Stimulated activated naive B cell treated with anti-CD40 and anti-IgM and Interleukin-4, amounts not matched to agents 10 μg/mL and 1 μg/mL and 100 μg/mL, for 72 hours (primary cell): ENCODE results near the gene UGDH.
"Not testable (repeated sequence)": the region's sequence is repeated elsewhere in the genome, so short reads cannot be mapped to it uniquely, and the experiment has no call there.

ENCODE experiments used
- ATAC-seq, 2 donors: fragments of 150-1000 bp; cut with Tn5 transposase; replicated peaks; 2 replicates each; pipeline ENCODE4 v1.10.0; 2021; ENCODE audit warnings: moderate library complexity in 1 of 2
- DNase-seq: peaks from one replicate; pipeline ENCODE4 v3.0.0; 2021
- H3K27ac Mint-ChIP-seq: one replicate; pipeline ENCODE4 v1.8.0; 2022; ENCODE audit warnings: mild to moderate bottlenecking, mixed read lengths
- H3K27me3 Mint-ChIP-seq, 2 donors: one replicate each; pipeline ENCODE4 v1.8.0; 2022; ENCODE audit warnings: mixed read lengths in 2 of 2
- H3K36me3 Mint-ChIP-seq, 2 donors: one replicate each; pipeline ENCODE4 v1.8.0; 2022; ENCODE audit warnings: mixed read lengths in 2 of 2, mild to moderate bottlenecking in 1 of 2
- H3K4me1 Mint-ChIP-seq, 2 donors: one replicate each; pipeline ENCODE4 v1.8.0; 2022; ENCODE audit warnings: mixed read lengths in 2 of 2, mild to moderate bottlenecking in 1 of 2
- H3K4me3 Mint-ChIP-seq, 2 donors: one replicate each; pipeline ENCODE4 v1.8.0; 2022; ENCODE audit warnings: mild to moderate bottlenecking in 2 of 2, mixed read lengths in 2 of 2, moderate library complexity in 1 of 2
- H3K9me3 Mint-ChIP-seq, 2 donors: one replicate each; pipeline ENCODE4 v1.8.0; 2022; ENCODE audit warnings: mixed read lengths in 2 of 2, mild to moderate bottlenecking in 1 of 2

Gene UGDH

GRCh38 chr4:39464886-39465501, 62.2 kb downstream of the UGDH start:
- H3K4me1 Mint-ChIP-seq, result peaks cover 6 to 9% of the 10 kb centered on the region in 2 donors
- H3K27ac Mint-ChIP-seq, result no peak overlapping the region
- DNase-seq, result no peak
- ATAC-seq, result no peak
- peaks cover 19 to 22% of the 10 kb centered on the region in 2 donors for H3K36me3 Mint-ChIP-seq
- no peaks in the 10 kb centered on the region for H3K9me3 Mint-ChIP-seq
- no peak overlapping the region for H3K4me3 Mint-ChIP-seq
- no peaks in the 10 kb centered on the region for H3K27me3 Mint-ChIP-seq

DNA sequence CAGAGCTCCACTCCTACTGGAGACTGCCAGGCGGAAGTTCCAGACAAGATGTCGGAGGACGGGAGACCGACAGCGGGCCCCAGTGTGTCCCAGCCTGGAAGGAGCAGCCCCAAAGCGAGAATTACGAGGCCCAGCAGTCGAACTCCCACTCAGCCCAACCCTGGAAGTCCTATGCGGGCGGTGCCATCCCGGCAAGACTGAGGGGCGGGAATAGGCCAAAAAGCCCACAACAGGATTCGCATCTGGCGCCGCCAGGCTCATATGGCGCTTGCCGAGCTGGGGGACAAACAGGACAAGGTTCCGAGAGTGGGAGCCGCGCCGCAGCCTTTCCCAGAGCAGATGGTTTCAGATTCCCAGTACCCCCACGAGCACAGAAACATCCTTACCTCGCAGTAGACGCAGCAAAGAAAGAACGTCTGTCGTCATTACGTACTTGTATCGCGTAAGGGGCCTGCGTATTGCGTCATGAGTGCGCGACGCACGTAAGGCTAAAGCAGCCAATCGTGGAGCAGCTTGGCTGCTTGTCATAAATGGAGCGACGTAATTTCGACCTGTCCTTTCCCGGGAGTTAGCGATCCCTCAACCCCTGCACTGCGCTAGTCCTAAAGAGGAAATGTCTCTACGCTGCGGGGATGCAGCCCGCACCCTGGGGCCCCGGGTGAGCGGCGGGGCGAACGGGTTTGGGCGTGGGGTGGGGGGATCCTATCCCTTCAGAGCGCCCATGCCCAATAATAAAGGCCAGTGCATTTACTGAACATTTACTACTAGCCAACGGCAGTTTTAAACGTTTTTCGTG, 68.5 kb downstream of the UGDH start, which contains the start of the genes LIAS and RPL9:
Gene LIAS (plus strand): TSS at position 552 of the 796 bp plus-strand sequence. CDS start 62 bp downstream, at position 614.
Gene RPL9 (minus strand): TSS at position 418 of the 796 bp plus-strand sequence. CDS start 483 bp downstream, outside the sequence.
- peak within 1 kb of the TSS; percentile 100 for H3K27ac Mint-ChIP-seq
- ATAC-seq, result peak; percentile 84 to 88
- DNase-seq, result peak; percentile 93
- no peaks in the 10 kb centered on the region for H3K27me3 Mint-ChIP-seq
- H3K9me3 Mint-ChIP-seq, result no peaks in the 10 kb centered on the region
- peaks cover 39 to 48% of the 10 kb centered on the region in 2 donors for H3K36me3 Mint-ChIP-seq
- peak within 1 kb of the TSS; percentile 93 to 97 for H3K4me3 Mint-ChIP-seq
- H3K4me1 Mint-ChIP-seq, result peaks cover 6 to 17% of the 10 kb centered on the region in 2 donors

DNA sequence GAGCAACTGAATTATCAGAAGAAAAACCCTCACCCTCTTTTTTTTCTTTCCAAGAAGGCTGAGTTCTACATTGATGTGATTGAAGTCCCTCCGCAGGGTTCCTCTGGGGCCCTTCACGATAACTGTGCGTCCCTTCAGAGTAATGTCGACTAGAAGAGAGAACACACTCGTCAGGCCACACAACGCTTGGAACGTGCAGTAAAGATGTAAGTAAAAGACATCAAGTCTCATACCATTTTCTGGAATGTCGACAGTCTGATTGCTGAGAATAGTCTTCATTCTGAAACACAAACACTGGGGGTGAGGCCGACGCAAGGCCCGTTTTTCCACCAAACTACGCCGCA, 69.1 kb downstream of the UGDH start:
- Mint-ChIP-seq H3K27ac (peak overlapping the region; percentile 100), H3K4me3 (peak overlapping the region; percentile 93 to 97), H3K36me3 (peaks cover 40 to 51% of the 10 kb centered on the region in 2 donors), H3K4me1 (peaks cover 9 to 17% of the 10 kb centered on the region in 2 donors)
- not testable (repeated sequence) for H3K27me3 Mint-ChIP-seq, H3K9me3 Mint-ChIP-seq, DNase-seq
- ATAC-seq, result peak; percentile 1 to 6

DNA sequence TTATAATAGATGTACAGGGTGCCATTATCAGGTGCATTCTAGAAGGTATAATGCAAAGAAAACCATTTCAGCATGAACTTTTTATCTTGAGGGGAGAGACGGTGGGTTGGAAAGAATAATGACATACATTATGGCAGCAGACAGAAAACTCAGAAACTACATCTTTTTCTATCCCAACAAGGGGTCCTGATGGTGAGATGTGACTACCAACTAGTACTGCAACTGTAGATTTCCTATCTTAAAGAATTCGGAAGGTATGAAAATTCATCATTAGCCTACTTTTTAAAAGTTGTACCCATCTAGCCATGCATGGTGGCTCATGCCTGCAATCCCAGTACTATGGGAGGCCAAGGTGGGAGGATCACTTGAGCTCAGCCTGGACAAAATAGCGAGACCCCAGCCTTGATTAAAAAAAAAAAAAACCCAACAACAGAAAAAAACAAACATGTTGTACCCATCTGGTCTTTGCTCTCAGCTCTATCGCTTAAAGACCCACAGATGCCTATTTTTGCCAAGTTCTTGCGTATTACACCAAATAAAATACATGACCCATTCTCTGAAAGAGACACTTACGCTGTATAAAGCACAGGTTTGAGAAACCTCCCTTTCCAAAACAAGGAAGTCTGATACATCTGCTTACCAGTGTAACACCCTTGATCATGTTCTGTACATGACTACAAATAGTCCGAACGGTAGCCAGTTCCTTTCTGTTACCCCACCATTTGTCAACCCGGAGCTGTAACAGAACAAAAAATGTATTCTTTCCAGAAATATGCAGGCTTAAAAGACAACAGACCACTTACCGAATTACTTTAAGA, 70.1 kb downstream of the UGDH start:
- DNase-seq, result no peak
- Mint-ChIP-seq H3K27ac (peak overlapping the region; percentile 100), H3K4me3 (peak overlapping the region; percentile 93 to 97), H3K4me1 (peaks cover 12 to 25% of the 10 kb centered on the region in 2 donors), H3K27me3 (no peaks in the 10 kb centered on the region), H3K9me3 (no peaks in the 10 kb centered on the region), H3K36me3 (peaks cover 43 to 60% of the 10 kb centered on the region in 2 donors)
- ATAC-seq, result no peak

DNA sequence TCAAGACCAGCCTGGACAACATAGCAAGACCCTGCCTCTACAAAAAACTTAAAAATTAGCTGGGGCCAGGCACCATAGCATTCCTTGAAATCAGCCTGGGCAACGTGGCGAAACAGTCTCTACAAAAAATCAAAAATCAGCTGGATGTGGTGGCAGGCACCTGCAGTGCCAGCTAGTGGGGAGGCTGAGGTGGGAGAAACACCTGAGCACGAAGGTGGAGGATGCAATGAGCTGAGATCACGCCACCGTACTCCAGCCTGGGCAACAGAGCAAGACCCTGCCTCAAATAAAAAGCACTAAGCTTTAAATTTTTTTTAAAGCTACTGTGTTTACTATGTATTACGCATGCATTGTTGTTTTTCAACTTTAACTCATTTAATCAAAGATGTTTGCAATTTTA, 71.8 kb downstream of the UGDH start:
- H3K27ac Mint-ChIP-seq, result peak overlapping the region; percentile 20
- H3K9me3 Mint-ChIP-seq, result no peaks in the 10 kb centered on the region
- peak overlapping the region in 1 of 2 donors; percentile 44 for H3K4me3 Mint-ChIP-seq
- no peaks in the 10 kb centered on the region for H3K27me3 Mint-ChIP-seq
- ATAC-seq (no peak), DNase-seq (no peak)
- peaks cover 17 to 30% of the 10 kb centered on the region in 2 donors for H3K4me1 Mint-ChIP-seq
- H3K36me3 Mint-ChIP-seq, result peaks cover 54 to 74% of the 10 kb centered on the region in 2 donors

GRCh38 chr4:39453738-39454137, 73.5 kb downstream of the UGDH start:
- Mint-ChIP-seq H3K27ac (peak overlapping the region; percentile 37), H3K9me3 (no peaks in the 10 kb centered on the region), H3K36me3 (peaks cover 54 to 75% of the 10 kb centered on the region in 2 donors), H3K4me3 (no peak overlapping the region), H3K27me3 (no peaks in the 10 kb centered on the region), H3K4me1 (peaks cover 19 to 25% of the 10 kb centered on the region in 2 donors)
- DNase-seq, result no peak
- no peak for ATAC-seq

DNA sequence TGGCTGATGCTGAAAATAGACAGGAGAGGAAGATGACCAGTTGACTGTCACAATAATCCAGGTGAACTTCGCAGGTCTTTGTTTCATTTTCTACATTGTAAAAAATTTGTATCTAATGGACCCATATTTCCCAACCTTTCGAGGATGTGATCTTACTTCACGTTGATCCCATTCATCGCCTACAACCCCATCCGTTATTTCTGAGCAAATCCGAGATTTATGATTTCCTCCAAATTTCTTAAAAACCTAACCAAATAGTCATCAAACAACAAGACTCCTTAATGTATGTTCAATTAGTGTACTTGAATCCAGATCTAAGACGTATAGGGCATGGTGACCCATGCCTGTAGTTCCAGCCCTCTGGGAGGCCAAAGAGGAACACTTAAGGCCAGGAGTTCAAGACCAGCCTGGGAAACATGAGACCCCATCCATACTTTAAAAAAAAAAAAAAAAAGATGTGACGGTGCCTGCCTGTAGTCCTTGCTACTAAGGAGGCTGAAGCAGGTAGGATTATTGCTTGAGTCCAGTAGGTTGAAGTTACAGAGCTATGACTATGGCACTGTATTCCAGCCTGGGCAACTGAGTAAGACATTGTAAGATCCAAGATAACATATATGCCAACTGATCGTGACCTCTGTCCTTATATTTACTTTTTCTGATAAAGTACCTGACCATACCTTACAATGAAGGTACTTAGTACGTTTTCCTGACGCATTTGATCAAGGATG, 74.2 kb downstream of the UGDH start:
- no peak for ATAC-seq
- Mint-ChIP-seq H3K27ac (no peak overlapping the region), H3K36me3 (peaks cover 50 to 72% of the 10 kb centered on the region in 2 donors)

DNA sequence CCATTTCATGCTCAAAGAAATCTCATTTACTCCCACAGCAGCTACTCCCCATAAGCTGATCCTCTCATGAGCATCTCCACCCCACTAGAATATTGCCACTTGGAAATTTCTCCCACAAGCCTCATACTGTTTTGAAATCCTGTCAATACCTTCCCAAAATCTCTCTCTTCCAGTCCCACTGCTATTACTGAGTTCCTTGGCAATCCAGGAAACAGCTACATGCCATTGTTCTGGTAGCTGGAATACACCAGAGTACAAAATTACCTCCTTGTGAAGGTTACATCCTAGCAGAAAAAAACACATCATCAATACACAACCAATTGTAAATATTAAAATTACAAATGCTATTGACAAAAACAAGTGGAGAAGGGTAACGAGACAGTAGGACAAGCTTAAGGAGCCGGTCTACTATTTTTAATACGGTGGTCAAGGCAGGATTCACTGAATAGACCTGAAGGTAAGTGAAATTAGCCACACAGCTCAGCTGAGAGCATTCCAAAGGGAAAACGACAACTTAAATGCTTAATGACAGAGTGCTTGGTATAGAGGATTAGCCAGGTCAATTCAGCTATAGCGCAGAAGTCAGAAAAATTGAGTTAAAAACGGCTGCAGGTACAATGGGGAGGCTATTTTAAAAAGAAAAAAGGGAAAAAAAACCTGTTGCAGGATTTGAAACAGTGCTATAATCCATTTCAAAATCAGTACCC, 74.9 kb downstream of the UGDH start:
- peak overlapping the region; percentile 75 for H3K27ac Mint-ChIP-seq
- H3K36me3 Mint-ChIP-seq, result peaks cover 43 to 64% of the 10 kb centered on the region in 2 donors
- H3K4me3 Mint-ChIP-seq, result no peak overlapping the region

More for the DNA sequence above, 74.2 kb downstream of the UGDH start:
- H3K4me1 Mint-ChIP-seq, result peaks cover 22 to 30% of the 10 kb centered on the region in 2 donors
- H3K27me3 Mint-ChIP-seq, result no peaks in the 10 kb centered on the region
- H3K9me3 Mint-ChIP-seq, result no peaks in the 10 kb centered on the region
- no peak for DNase-seq
- H3K4me3 Mint-ChIP-seq, result no peak overlapping the region

DNA sequence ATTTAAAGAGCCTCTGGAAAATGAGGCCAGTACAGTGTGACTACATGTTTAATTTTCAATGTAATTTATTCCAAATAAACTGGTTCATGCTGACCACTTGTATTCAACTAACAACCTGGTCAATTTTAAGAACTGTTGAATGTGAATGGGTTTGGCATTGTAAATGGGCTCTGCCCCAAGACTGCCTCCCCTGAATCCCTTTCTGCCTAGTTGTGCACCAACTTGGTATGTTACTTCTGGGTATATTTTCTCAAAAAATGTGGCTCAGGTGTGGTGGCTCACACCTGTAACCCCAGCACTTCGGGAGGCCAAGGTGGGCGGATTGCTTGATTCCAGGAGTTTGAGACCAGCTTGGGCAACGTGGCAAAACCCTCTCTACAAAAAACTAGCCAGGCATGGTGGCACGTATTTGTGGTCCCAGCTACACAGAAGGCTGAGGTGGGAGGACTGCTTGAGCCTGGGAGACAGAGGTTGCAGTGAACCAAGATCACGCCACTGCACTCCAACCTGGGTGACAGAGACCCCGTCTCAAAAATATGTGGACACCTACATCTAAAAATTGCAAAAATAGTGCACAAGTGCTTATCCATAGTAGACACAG, 75.7 kb downstream of the UGDH start:
- H3K27me3 Mint-ChIP-seq, result no peaks in the 10 kb centered on the region
- DNase-seq, result no peak
- peak overlapping the region; percentile 75 for H3K27ac Mint-ChIP-seq
- H3K4me3 Mint-ChIP-seq, result no peak overlapping the region
- peaks cover 0 to 2% of the 10 kb centered on the region in 2 donors for H3K9me3 Mint-ChIP-seq
- no peak for ATAC-seq
- peaks cover 22 to 34% of the 10 kb centered on the region in 2 donors for H3K4me1 Mint-ChIP-seq
- H3K36me3 Mint-ChIP-seq, result peaks cover 35 to 60% of the 10 kb centered on the region in 2 donors

More for the DNA sequence above, 74.9 kb downstream of the UGDH start:
- Mint-ChIP-seq H3K4me1 (peaks cover 22 to 34% of the 10 kb centered on the region in 2 donors), H3K9me3 (no peaks in the 10 kb centered on the region), H3K27me3 (no peaks in the 10 kb centered on the region)
- no peak for DNase-seq
- no peak for ATAC-seq

GRCh38 chr4:39450618-39451017, 76.6 kb downstream of the UGDH start:
- H3K27ac Mint-ChIP-seq, result peak overlapping the region; percentile 72
- ATAC-seq (no peak), DNase-seq (no peak)
- no peak overlapping the region for H3K4me3 Mint-ChIP-seq
- H3K27me3 Mint-ChIP-seq, result no peaks in the 10 kb centered on the region
- H3K4me1 Mint-ChIP-seq, result peaks cover 22 to 34% of the 10 kb centered on the region in 2 donors
- H3K36me3 Mint-ChIP-seq, result peaks cover 30 to 54% of the 10 kb centered on the region in 2 donors
- peaks cover 0 to 2% of the 10 kb centered on the region in 2 donors for H3K9me3 Mint-ChIP-seq
